Ishikawa (cell line): ENCODE results near the gene UCKL1.

Experiments used
- CEBPB ChIP-seq: IDR thresholded peaks from 2 replicates; pipeline ENCODE4 v1.6.1; 2012
- CREB1 ChIP-seq: IDR thresholded peaks from 2 replicates; pipeline ENCODE4 v1.6.1; 2012; ENCODE audit warnings: low read depth
- EGR1 ChIP-seq: IDR thresholded peaks from 2 replicates; pipeline ENCODE4 v1.6.1; 2012
- EP300 ChIP-seq: IDR thresholded peaks from 2 replicates; pipeline ENCODE4 v1.6.1; 2012; ENCODE audit warnings: borderline replicate concordance
- FOXM1 ChIP-seq: IDR thresholded peaks from 2 replicates; pipeline ENCODE4 v1.6.1; 2012; ENCODE audit warnings: low read depth, borderline replicate concordance
- MAX ChIP-seq: IDR thresholded peaks from 2 replicates; pipeline ENCODE4 v1.6.1; 2012
- NFIC ChIP-seq: IDR thresholded peaks from 2 replicates; pipeline ENCODE4 v1.6.1; 2012
- RAD21 ChIP-seq: IDR thresholded peaks from 2 replicates; pipeline ENCODE4 v1.6.1; 2012; ENCODE audit warnings: low read depth
- TAF1 ChIP-seq: IDR thresholded peaks from 2 replicates; pipeline ENCODE4 v1.6.1; 2012; ENCODE audit warnings: low read depth, mild to moderate bottlenecking
- TCF12 ChIP-seq: IDR thresholded peaks from 2 replicates; pipeline ENCODE4 v1.6.1; 2012; ENCODE audit warnings: low read depth
- TEAD4 ChIP-seq: IDR thresholded peaks from 2 replicates; pipeline ENCODE4 v1.6.1; 2012
- YY1 ChIP-seq: IDR thresholded peaks from 2 replicates; pipeline ENCODE4 v1.6.1; 2012; ENCODE audit warnings: low read depth
- ZBTB7A ChIP-seq: IDR thresholded peaks from 2 replicates; pipeline ENCODE4 v1.6.1; 2012; ENCODE audit warnings: low read depth
- TF ChIP-seq, protein P1 (sequence below): IDR thresholded peaks from 2 replicates; pipeline ENCODE4 v1.6.1; 2012
- TF ChIP-seq, protein P2 (sequence below): IDR thresholded peaks from 2 replicates; pipeline ENCODE4 v1.6.1; 2012; ENCODE audit warnings: low read depth, mild to moderate bottlenecking

The UCKL1 gene

DNA sequence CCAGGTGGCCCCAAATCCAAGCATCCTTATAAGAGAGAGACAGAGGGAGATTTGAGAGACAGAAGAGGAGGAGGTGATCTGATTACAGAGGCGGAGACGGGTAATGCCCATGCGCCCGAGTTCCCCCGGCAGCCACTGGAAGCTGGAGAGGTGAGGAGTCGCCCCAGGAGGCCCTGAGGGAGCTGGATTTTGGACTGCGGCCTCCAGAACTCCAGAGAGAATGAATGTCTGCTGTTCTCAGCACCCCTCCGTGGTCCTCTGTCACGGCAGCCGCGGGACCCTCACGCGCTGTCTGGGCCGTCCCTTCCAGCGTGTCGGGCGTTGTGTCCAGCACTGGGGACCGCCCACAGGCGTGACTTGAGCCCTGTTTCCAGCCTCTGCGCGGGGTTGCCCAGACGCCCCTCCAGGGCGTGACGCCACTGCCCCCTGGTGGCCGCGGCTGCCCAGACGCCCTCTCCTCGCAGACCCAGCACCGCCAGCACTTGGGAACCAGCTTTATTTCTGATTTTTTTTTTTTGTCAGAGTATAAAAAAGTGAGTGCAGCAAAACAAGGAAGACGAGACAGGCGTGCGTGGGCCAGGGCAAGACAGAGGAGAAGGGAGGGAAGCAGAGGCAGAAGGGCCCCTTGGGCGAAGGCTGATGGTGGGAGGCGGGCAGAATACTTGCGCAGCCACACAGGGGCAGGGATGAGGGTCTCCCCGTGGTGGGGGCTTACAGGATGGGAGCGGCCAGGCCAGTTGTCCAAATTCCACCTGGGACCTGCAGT, 17.6 kb upstream of the UCKL1 start:
- TF ChIP-seq ZBTB7A (peak; percentile 58; the same call in 1 of the 2 replicates), RAD21 (peak; percentile 86), YY1 (0 out of 2 replicates have a peak, but pooled peaks have one; percentile 36), MAX (peak; percentile 78), TAF1 (no peak), EGR1 (no peak), TCF12 (peak; percentile 36; the same call in 1 of the 2 replicates)

- TF ChIP-seq CEBPB (no peak), FOXM1 (no peak), CREB1 (no peak), MAX (no peak), EP300 (no peak), TCF12 (no peak), ZBTB7A (no peak), RAD21 (no peak), NFIC (no peak), TEAD4 (no peak), TAF1 (no peak), YY1 (no peak), EGR1 (no peak)
- TF ChIP-seq, protein P1, sequence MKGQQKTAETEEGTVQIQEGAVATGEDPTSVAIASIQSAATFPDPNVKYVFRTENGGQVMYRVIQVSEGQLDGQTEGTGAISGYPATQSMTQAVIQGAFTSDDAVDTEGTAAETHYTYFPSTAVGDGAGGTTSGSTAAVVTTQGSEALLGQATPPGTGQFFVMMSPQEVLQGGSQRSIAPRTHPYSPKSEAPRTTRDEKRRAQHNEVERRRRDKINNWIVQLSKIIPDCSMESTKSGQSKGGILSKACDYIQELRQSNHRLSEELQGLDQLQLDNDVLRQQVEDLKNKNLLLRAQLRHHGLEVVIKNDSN: no peak
- TF ChIP-seq, protein P2, sequence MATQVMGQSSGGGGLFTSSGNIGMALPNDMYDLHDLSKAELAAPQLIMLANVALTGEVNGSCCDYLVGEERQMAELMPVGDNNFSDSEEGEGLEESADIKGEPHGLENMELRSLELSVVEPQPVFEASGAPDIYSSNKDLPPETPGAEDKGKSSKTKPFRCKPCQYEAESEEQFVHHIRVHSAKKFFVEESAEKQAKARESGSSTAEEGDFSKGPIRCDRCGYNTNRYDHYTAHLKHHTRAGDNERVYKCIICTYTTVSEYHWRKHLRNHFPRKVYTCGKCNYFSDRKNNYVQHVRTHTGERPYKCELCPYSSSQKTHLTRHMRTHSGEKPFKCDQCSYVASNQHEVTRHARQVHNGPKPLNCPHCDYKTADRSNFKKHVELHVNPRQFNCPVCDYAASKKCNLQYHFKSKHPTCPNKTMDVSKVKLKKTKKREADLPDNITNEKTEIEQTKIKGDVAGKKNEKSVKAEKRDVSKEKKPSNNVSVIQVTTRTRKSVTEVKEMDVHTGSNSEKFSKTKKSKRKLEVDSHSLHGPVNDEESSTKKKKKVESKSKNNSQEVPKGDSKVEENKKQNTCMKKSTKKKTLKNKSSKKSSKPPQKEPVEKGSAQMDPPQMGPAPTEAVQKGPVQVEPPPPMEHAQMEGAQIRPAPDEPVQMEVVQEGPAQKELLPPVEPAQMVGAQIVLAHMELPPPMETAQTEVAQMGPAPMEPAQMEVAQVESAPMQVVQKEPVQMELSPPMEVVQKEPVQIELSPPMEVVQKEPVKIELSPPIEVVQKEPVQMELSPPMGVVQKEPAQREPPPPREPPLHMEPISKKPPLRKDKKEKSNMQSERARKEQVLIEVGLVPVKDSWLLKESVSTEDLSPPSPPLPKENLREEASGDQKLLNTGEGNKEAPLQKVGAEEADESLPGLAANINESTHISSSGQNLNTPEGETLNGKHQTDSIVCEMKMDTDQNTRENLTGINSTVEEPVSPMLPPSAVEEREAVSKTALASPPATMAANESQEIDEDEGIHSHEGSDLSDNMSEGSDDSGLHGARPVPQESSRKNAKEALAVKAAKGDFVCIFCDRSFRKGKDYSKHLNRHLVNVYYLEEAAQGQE: no peak
These were observed 16.9 kb upstream of the UCKL1 start for GRCh38 chr20:63973160-63973479.

- TF ChIP-seq FOXM1 (no peak), EP300 (no peak), NFIC (no peak), EGR1 (no peak), RAD21 (no peak), TCF12 (no peak), MAX (no peak), CREB1 (no peak), TEAD4 (no peak), TAF1 (no peak), YY1 (no peak)
- TF ChIP-seq, protein P1: no peak
- TF ChIP-seq, protein P2: no peak
These were observed 16.3 kb upstream of the UCKL1 start for GRCh38 chr20:63972312-63973159.

GRCh38 chr20:63970714-63971431, 14.7 kb upstream of the UCKL1 start:
- TF ChIP-seq TAF1 (no peak), RAD21 (no peak), EGR1 (no peak), YY1 (no peak), CEBPB (no peak), EP300 (no peak), NFIC (no peak), ZBTB7A (no peak), TEAD4 (no peak), CREB1 (no peak), TCF12 (no peak), FOXM1 (no peak), MAX (no peak)
- TF ChIP-seq, protein P2: no peak
- TF ChIP-seq, protein P1: no peak
